ACHN (cell line): ENCODE results near the gene DPPA3.
"Not testable (repeated sequence)": the region's sequence is repeated elsewhere in the genome, so short reads cannot be mapped to it uniquely, and the experiment has no call there.

Source experiments
- DNase-seq: peaks from one replicate; pipeline ENCODE4 v3.0.0-alpha.2; 2015
- in situ Hi-C: cut with HindIII; loops from 2 replicates; pipeline ENCODE4 v1.10.0; 2017; ENCODE audit warnings: low sequenced_read_pairs, low pct_ligation_motif_present, low pct_unique_long_range_greater_than_20kb

The DPPA3 gene

DNA sequence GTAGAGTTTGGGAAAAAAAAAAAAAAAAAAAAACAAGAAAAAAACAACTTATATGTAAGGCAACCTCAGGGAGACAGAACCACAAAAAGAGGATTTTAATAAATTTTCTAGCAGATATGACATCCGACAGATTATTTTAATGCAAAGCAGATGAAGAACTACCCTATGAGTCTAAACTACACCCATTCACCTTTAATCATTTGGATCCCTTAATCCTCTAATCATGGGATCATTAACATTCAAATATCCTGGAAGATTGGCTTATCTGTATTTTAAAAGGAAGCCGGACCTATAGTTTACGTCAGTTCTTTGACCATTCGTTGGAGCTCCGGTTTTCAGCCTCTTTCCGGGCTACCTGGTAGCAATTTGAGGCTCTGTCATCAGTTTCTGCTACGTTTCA lies at the start of gene DPPA3:
Gene DPPA3, plus strand, starts transcription at position 301 of the 400 bp plus-strand sequence. CDS start 138 bp downstream, outside the sequence.
- no peak for DNase-seq
- in situ Hi-C loops: no loop called here

DNA sequence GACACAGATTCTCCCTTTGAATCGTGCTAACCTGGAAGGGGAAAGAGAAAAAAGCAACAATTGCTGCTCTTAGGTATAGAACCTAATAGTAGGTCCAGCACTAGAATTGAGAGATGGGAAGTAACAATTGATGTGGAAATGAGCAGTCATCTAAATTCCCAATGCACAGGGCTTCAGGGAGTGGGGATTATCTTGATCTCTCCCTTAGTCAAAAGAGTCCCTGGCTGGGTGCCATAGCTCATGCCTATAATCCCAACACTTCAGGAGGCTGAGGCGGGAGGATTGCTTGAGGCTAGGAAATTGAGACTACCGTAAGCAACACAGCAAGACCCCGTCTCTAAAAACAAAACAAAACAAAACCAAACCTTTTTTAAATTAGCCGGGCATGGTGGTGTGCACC lies 49.5 kb upstream of the DPPA3 start:
- no peak for DNase-seq
- in situ Hi-C loops: no loop called here

DNA sequence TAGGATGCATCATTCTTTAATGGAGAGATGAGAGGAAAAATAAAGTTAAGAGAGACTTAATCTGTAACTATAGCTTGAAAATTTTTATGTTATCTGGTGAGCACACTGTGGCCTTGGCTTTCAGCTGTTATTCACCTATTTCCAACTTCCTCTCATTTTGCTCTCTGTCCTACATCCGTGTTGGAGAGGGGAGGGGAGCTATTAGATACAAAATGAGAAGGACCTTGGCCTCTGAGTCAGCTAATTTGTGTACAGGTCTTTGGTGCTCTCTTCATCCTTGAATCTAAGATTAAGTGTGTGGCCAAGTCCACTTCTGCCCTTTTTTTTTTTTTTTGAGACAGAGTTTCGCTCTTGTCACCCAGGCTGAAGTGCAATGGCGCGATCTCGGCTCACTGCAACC lies 44.6 kb upstream of the DPPA3 start:
- in situ Hi-C loops: no loop called here
- no peak for DNase-seq

DNA sequence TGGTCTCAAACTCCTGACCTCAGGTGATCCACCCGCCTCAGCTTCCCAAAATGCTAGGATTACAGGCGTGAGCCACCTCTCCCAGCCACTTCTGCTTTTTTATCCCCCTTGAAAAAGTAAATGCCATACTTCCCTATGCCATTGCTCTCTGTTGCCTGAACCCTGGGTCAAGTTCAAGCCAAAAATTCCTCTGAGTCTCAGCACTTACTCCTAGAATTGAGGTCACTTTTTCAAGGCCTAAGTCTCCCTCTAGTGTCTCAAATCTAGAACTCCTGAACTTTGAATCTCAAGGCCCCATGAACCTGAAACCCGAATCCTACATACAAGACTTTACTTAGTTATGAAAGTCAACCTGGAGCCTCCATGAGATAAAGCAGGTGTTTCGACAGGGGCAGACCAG lies 44.1 kb upstream of the DPPA3 start:
- peak; percentile 31 for DNase-seq
- in situ Hi-C loops: no loop called here

DNA sequence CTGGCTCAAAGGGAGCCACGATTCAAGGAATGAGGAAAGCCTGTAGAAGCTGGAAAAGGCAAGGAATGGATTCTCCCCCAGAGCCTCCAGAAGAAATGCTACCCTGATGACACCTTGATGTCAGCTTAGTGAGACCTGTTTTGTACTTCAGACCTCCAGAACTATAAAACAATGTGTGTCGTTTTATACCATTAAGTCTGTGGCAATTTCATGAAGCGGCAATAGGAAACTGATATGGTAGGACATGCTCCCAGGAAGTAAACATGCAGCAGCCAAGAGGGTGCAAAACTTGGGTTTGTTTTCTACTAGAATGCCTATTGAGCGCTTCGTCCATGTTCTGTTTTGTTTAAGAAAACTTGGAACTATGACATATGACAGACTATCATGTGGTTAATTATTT lies 43.1 kb upstream of the DPPA3 start:
- no peak for DNase-seq
- in situ Hi-C loops: no loop called here

DNA sequence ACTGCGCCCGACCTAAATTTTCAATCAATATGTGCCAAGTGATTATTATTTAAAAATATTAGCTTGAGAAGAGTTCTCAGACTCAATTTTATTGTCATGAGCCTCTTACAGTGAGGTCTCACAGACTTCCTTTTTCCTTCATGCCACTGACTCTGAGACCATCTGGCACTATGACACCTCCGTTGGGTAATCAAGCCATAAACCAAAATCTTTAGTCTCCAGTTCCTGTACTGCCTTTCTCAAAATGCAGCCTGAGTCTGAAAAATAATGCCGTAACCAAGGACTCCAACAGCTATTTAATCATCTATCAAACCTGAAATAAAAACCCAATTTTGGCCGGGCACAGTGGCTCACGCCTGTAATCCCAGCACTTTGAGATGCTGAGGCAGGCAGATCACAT lies 35.8 kb upstream of the DPPA3 start:
- DNase-seq, in situ Hi-C loops: not testable (repeated sequence)

DNA sequence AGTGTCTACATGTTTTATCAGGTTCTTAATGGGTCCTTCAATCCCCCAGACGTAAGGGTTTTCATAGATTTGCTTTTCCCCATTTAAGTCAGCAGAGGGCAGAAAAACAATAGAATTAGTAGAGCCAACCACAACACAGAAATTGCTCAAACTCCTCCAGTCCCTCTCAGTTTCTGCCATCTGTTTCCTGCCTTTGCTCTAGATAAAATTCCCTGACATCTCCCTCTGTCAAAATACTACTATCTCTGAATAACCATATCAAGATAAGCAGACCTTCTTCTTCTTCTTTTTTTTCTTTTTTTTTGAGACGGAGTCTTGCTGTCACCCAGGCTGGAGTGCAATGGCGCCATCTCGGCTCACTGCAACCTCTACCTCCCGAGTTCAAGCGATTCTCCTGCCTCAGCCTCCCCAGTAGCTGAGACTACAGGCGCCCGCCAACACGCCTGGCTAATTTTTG lies 33.8 kb upstream of the DPPA3 start:
- in situ Hi-C loops: not testable (repeated sequence)
- DNase-seq: peak; percentile 46

DNA sequence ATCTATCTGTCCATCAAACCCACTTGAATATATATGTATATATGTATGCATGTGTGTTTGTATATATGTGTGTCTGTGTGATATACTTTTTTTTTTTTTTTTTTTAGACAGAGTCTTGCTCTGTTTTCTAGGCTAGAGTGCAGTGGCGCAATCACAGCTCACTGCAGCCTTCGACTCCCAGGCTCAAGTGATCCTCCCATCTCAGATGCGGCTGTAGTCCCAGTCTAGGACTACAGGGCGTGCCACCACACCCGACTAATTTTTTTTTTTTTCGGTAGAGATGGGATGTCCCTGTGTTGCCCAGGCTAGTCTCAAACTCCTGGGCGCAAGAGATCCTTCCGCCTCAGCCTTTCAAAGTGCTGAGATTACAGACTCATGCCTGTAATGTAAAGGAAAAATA lies 32.5 kb upstream of the DPPA3 start:
- no peak for DNase-seq
- in situ Hi-C loops: no loop called here

DNA sequence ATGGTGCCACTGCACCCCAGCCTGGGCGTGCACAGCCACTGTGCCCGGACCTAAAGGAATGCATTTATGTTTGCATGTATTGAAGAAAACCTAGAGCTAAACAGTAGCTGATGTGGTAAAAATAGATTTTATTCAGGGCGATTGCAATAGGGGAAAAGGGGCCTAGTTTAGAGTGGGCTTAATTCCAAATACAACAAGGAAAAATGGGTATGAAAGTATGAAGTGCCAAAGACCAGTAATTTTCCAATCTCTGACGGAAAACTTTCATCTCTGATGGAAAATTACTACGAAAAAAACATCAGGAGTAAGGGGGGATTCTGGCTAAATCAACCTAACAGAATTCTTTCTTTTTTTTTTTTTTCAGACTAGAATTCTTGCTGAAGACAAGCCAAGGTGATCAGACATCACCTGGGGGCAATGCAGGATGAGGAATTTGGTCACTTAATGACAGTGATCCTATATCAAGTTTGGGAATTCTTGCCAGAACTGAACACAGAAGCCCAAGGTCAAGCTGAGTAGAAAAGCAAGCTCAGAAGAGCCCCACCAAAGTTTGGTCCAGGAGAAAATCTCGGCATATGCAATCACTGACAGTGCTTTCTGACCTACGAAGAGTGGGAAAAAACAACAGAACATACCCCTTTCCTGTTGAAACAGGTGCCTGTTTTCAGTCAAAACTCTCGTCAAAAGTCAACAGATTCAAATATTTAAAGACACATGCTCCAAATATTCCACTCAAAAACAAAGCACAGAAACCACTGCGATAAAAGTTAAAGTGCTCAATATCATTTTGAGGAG lies 31.8 kb upstream of the DPPA3 start:
- in situ Hi-C loops: no loop called here
- no peak for DNase-seq

DNA sequence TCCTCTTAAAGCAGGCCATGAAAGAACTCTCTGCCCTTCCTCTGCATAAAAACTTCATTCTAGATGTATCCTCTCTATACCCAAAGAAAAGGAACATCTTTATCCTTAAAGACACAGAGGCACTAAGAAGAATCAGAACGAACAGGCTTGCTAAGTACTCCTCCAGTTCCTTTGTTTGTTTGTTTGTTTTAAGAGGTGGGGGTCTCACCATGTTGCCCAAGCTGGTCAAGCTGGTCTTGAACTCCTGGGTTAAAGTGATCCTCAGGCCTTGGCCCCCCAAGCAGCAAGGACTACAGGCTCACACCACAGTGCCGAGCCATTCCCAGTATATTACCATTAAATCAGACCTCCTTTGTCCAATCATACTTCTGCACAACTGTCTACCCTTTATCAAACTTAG lies 29.7 kb upstream of the DPPA3 start:
- no peak for DNase-seq
- in situ Hi-C loops: no loop called here

DNA sequence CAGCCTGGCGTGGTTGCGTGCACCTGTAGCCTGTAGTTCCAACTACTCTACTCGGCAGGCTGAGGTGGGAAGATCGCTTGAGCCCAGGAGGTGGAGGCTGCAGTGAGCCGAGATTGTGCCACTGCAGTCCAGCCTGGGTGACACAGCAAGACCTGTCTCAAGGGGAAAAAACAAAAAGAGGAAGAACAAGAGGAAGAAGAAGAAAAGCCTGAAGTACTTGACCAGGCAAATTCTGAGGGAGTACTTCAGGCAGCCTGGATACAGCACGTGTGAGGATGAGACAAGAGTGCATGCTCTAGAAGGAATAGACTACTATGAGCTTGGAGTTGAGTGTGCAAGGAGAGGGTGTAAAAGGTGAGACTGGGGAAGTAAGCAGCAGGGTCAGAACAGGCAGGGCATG lies 17.4 kb upstream of the DPPA3 start:
- in situ Hi-C loops: no loop called here
- DNase-seq: no peak

DNA sequence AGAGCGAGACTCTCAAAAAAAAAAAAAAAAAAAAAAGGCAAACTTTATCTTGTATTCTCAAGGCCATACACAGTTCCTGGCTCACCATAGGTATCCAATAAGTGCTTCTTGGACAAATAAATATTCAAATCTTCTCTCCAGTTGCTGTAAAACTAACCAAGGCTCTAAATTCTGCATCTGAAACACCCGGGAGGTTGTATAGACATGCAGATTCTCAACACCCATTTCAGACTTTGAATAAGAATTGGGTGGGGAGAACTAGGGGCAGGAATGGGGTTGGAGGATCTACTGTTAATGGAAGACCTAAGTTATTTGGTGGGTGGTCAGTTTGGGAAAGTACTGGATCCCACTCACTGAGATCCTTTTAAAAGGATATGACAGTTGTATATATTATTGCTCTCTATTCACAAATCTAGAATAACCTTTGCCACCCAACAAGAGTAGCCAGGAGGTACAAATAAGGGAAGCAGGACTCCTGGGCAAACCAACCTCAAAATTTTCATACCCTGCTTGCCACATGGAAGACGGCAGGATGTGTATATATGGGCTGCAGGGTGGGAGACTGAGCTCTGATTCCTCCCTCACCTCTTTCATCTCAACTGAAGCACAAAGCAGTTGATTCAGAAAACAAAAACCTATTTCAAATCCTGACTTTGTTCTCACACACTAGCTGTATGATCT lies 16.5 kb upstream of the DPPA3 start:
- DNase-seq: no peak
- in situ Hi-C loops: no loop called here

DNA sequence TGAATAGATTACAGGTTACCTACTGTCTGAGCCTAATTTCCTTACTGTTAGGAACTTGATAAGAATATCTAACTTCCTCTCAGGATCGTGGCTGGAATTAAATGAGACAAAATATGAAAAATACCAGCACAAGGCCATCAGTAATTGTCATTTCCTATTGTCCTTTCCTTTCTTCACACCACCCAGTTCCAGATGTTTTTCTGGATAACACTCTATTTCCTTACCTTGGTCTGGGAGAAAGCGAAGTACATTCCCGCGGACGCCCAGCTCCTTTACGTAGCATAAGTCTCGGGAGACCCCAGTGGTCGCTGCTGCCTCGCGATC lies 16.0 kb upstream of the DPPA3 start:
- in situ Hi-C loops: no loop called here
- no peak for DNase-seq

DNA sequence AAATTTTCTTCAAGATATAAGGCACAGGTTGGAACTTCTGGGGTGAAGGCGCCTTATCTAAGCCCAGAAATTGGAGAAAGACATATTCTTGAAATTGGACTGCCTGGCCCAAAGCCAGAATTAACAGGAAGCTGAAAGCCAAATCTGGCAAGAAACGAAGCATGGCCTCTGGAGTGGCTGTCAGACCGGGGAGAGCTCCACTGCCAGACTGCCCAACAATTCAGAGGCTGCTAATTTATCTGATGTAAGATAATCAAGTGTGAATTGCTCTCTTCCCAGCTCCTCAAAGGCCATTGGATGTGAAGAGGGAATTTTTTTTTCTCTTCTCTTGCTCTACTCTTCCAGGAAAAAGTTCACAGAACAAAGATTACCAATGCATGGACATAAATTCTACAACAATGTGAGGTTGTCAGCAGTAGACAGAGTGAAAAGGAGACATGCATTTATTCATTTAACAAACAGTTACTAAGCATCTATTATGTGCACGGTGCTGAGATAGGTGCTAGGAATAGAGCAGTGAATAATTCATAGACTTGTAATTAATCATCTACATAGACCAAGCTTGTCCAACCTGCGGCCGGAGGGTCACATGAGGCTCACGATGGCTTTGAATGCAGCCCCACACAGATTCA lies 15.6 kb upstream of the DPPA3 start, which contains the start of gene GDF3:
Gene GDF3, minus strand, starts transcription at position 210 of the 632 bp plus-strand sequence. Its CDS starts 47 bp downstream, at position 163.
- in situ Hi-C loops: no loop called here

DNA sequence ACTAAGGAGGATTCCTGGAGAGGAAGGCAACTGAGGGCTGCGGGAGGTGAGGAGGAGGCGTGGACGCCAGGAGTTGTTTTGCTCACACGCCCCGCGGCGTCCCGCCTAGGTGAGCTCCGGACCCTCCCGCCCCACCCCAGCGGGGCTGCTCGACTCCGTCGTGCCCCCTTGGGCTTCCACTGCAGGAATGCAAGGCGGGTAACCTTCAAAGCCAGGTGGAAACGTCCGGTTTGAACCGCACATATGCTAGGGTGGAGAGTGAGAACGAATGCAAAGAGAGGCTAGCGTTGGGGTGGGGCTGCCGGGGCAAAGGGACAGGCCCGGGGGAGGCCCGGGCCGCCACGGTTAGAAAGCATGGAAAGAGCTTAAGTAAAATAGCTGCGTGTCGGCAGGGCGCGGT lies 5.4 kb upstream of the DPPA3 start:
- in situ Hi-C loops: no loop called here
- DNase-seq: no peak

More for the DNA sequence above, 15.6 kb upstream of the DPPA3 start, which contains the start of gene GDF3:
- DNase-seq: no peak

DNA sequence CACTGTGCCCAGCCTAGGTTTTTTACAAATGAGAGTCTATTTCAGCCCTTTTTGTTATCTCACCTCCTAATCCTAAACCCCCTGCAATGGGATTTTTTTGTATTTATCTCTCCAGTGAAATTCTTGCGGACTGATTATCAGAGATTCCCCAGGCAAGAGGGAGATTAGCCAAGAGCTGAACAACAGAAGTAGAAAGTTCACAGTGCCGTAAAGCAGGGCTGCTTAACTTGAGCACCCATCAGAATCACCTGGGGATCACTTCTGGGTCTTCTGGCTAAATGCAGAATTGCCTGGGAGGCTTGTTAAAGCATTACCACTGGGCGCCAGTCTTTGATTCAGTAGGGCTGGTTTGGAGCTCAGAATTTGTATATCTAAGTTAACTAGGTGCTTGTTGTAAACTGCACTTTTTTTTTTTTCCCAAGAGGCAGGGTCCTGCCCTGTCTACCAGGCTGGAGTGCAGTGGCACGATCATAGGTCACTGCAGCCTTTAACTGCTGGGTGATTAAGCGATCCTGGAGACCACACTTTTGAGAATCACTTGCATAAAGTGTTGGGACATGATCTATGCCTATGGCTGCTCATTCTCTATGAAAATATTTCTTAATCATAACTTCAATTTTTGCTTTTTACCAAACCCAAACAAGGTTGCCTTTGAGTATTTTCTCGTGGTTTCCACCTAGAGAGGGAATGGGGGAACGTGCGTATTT lies 1.1 kb upstream of the DPPA3 start:
- in situ Hi-C loops: no loop called here
- no peak for DNase-seq

DNA sequence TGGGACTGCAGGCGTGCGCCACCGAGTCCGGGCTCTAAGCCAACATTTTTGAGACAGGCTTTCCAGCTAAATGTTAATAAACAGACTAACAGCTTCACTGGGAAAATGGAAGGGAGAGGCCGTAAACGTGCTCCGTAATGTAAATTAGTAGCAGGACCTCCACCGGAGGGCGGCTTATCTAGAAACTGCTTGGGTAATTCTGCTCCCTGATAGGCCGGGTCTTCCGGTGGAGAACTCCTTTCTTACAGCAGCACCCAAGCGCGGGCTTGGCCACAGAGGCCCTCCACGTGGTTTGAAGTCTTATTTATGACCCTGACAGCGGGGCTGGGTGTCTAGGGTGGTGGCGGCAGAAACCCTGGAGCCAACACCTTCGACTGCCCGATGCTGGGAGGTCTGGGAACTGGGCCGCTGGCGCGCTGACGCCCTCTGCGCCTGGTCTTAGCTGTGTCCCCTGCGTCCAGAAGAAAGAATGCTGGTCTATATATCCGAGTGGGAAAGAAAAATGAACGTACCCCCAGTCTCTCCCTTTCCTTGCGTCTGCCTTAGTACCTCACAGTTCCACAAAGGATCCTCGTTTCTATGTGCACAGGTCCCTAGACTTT lies 1.7 kb downstream of the DPPA3 start:
- in situ Hi-C loops: no loop called here
- no peak for DNase-seq

DNA sequence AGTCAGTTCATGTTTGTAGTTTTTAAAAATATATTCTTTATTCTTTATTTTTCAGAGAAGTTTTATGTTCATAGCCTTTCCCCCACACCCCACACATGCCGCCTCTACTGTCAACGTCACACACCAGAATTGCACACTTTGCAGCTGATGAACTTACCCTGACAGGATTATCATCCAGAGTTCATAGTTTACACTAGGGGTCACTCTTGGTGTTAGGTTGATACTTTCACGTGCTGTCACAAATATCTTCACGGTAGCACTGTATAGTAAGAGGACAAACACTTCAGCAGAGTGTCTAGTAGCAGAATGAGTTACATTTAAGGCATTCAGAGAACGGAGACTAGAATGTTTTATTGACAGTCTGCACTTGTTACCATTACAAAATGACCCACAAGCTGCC lies 5.1 kb downstream of the DPPA3 start:
- in situ Hi-C loops: no loop called here

More for the DNA sequence above, 5.1 kb downstream of the DPPA3 start:
- DNase-seq: peak; percentile 27
